Measurements from ENCODE around the gene RPP14.

Gene RPP14

GRCh38 chr3:58355179-58355578 is 49.1 kb downstream of the RPP14 start:
- no peak for DNase-seq (ENCODE audit: low read depth, low spot score)

GRCh38 chr3:58356054-58356453 is 50.0 kb downstream of the RPP14 start:
- no peak for DNase-seq (ENCODE audit: low read depth, low spot score)

- DNase-seq (ENCODE audit: low read depth, low spot score) = no peak
Measured at GRCh38 chr3:58357402-58357801, 51.4 kb downstream of the RPP14 start.

GRCh38 chr3:58358092-58358491 is 52.0 kb downstream of the RPP14 start:
- no peak for DNase-seq (ENCODE audit: low read depth, low spot score)

- DNase-seq (ENCODE audit: low read depth, low spot score) = no peak
Measured at GRCh38 chr3:58358808-58359207, 52.8 kb downstream of the RPP14 start.

GRCh38 chr3:58359621-58360020 is 53.6 kb downstream of the RPP14 start:
- DNase-seq (ENCODE audit: low read depth, low spot score) = no peak

GRCh38 chr3:58361866-58362265 is 55.8 kb downstream of the RPP14 start:
- DNase-seq (ENCODE audit: low read depth, low spot score) = no peak

GRCh38 chr3:58366699-58367098 is 60.7 kb downstream of the RPP14 start:
- DNase-seq (ENCODE audit: low read depth, low spot score) = no peak

- DNase-seq (ENCODE audit: low read depth, low spot score) = no peak
Measured at GRCh38 chr3:58369038-58369437, 63.0 kb downstream of the RPP14 start.
